ENCODE results near the gene TAX1BP1. TPM values are rescaled to one million over a fixed set of nuclear protein-coding genes. Genes with fewer than 3 reads are reported as not detected.
"Not testable (repeated sequence)": the region's sequence is repeated elsewhere in the genome, so short reads cannot be mapped to it uniquely, and the experiment has no call there.

Gene TAX1BP1
- total RNA-seq, 1 donor from 2014 or later: 87.6 TPM

DNA sequence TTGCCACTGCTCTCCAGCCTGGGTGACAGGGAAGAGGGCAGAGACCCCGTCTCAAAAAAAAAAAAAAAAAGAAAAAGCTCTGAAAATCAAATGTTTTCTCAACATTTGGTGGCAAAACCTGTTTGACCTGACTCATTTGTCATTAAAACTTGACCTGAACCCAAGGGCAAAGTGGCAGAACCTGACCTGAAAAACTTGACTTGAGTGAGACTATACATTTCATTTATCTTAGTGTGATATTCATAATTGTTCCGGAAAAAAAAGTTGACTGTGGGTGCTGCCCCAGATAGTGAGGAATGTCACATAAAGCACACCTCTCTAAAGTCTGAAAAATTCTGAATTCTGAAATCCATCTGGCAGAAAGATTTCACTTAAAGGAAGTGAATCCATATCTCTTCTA is 2.3 kb upstream of the TAX1BP1 start:
- H3K9me3 Mint-ChIP-seq: no peaks in the 10 kb centered on the region
- H3K27me3 Mint-ChIP-seq: no peaks in the 10 kb centered on the region
- H3K27ac Mint-ChIP-seq: peak overlapping the region; percentile 88
- peaks cover 8% of the 10 kb centered on the region for H3K36me3 Mint-ChIP-seq
- DNase-seq (ENCODE audit: extremely low spot score, unreplicated experiment): no peak
- TF ChIP-seq, protein P1, sequence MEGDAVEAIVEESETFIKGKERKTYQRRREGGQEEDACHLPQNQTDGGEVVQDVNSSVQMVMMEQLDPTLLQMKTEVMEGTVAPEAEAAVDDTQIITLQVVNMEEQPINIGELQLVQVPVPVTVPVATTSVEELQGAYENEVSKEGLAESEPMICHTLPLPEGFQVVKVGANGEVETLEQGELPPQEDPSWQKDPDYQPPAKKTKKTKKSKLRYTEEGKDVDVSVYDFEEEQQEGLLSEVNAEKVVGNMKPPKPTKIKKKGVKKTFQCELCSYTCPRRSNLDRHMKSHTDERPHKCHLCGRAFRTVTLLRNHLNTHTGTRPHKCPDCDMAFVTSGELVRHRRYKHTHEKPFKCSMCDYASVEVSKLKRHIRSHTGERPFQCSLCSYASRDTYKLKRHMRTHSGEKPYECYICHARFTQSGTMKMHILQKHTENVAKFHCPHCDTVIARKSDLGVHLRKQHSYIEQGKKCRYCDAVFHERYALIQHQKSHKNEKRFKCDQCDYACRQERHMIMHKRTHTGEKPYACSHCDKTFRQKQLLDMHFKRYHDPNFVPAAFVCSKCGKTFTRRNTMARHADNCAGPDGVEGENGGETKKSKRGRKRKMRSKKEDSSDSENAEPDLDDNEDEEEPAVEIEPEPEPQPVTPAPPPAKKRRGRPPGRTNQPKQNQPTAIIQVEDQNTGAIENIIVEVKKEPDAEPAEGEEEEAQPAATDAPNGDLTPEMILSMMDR (conservative IDR thresholded peaks at IDR 0.05): no peak
- peaks cover 33% of the 10 kb centered on the region for H3K4me1 Mint-ChIP-seq (ENCODE audit: unreplicated experiment)
- peak overlapping the region; percentile 57 for H3K4me3 Mint-ChIP-seq

DNA sequence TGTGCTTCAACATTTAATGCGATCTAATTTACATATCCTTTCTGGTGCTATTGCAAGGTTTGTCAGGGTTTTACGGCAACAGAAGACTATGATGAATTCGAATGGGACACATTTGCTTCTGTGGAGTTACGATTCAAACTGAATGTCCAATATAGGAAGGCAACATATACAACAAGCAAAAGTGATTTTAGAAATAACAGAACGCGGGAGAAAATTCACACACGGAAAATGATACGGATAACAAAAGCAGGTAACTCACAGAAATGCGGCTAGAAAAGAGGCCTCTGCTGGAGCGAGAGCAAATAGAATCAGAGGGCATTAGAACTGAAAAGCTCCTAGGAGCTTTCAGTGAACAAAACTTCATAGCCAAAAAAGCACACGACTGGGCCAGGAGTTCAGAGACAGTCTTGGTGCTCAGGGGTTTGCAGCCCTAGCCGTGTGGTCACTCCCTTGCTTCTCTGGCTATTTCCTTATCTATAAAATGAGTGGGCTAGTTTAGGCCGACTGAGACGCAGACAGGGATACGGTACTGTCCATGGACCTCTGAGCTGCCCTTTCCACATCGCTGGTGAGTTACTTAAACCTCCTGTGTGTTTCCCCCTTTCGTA is 557 bp upstream of the TAX1BP1 start:
- peaks cover 8% of the 10 kb centered on the region for H3K36me3 Mint-ChIP-seq
- H3K27ac Mint-ChIP-seq: peak overlapping the region; percentile 88
- H3K9me3 Mint-ChIP-seq: no peaks in the 10 kb centered on the region
- DNase-seq (ENCODE audit: extremely low spot score, unreplicated experiment): no peak
- peak overlapping the region; percentile 96 for H3K4me3 Mint-ChIP-seq
- TF ChIP-seq, protein P1 (conservative IDR thresholded peaks at IDR 0.05): no peak
- no peaks in the 10 kb centered on the region for H3K27me3 Mint-ChIP-seq
- H3K4me1 Mint-ChIP-seq (ENCODE audit: unreplicated experiment): peaks cover 36% of the 10 kb centered on the region

DNA sequence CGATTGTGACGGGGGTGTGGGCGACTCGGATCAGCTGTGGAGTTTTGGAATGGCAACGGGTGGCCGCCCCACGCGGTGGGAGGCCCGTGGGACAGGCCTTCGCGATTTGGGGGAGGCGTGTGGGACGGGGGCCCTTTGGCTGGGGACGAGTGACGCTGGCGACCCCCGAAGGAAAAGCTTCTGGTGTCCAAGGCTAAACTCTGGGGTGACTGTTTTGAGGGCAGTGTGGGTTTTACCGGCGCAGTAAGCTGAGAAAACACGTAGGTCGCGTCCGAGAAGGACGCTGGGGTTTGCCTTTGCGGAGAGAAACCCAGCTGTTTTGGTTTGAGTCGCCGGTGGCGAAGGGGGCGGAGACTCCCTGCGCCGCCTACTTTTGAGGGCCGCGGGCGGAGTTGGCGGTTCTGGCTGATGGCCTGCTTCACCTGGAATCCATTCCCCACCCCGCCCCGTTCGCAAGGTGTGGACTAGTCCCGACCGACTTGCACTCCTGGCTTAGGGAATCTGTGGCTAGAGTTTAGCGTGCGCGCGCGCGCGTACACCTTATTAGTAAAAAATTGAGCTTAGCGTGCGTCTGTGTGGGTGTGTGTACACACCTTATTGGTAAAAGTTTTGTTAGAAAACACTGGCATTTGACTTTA is 606 bp downstream of the TAX1BP1 start:
- peak; percentile 90 for DNase-seq (ENCODE audit: extremely low spot score, unreplicated experiment)
- TF ChIP-seq, protein P1 (conservative IDR thresholded peaks at IDR 0.05): no peak
- H3K4me1 Mint-ChIP-seq (ENCODE audit: unreplicated experiment): peaks cover 33% of the 10 kb centered on the region
- H3K27me3 Mint-ChIP-seq: no peaks in the 10 kb centered on the region
- H3K36me3 Mint-ChIP-seq: peaks cover 8% of the 10 kb centered on the region
- H3K4me3 Mint-ChIP-seq: peak overlapping the region; percentile 96
- peak overlapping the region; percentile 88 for H3K27ac Mint-ChIP-seq
- no peaks in the 10 kb centered on the region for H3K9me3 Mint-ChIP-seq

DNA sequence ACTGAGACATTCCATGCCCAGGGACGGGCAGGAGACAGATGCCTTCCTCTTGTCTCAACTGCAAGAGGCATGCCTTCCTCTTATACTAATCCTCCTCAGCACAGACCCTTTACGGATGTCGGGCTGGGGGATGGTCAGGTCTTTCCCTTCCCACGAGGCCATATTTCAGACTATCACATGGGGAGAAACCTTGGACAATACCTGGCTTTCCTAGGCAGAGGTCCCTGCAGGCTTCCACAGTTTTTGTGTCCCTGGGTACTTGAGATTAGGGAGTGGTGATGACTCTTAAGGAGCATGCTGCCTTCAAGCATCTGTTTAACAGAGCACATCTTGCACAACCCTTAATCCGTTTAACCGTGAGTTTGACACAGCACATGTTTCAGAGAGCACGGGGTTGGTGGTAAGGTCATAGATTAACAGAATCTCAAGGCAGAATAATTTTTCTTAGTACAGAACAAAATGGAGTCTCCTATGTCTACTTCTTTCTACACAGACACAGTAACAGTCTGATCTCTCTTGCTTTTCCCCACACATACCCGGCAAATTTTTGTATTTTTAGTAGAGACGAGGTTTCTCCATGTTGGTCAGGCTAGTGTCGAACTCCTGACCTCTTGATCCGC is 2.2 kb downstream of the TAX1BP1 start:
- not testable (repeated sequence) for H3K27me3 Mint-ChIP-seq; DNase-seq (ENCODE audit: extremely low spot score, unreplicated experiment); H3K36me3 Mint-ChIP-seq; H3K9me3 Mint-ChIP-seq
- peak overlapping the region; percentile 88 for H3K27ac Mint-ChIP-seq
- H3K4me1 Mint-ChIP-seq (ENCODE audit: unreplicated experiment): peaks cover 25% of the 10 kb centered on the region
- H3K4me3 Mint-ChIP-seq: peak overlapping the region; percentile 96

DNA sequence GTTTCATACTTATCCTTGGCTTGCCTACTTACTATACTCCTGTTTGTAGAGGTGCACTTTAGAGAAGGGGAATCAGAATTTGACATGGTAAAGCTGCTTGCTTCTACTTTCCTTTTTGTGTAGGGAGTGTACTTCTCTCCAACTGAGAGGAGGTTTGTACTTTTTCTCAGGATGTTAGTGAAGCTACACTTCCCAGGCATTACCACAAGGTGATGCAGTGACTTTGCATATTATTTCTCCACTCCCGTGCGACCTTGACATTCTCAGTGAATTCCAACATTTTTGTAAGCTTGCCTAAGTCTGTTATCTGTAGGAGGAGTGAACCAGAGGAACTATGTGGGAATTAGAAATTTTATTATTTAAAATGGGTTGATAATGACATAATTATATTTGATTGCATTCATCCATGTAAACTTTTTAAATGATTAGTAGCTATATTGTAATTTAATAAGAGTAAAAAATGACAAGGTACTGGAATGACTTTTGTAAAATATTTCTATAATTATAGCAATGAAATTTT is 5.2 kb downstream of the TAX1BP1 start:
- TF ChIP-seq, protein P1 (conservative IDR thresholded peaks at IDR 0.05): peak; percentile 76
- Mint-ChIP-seq H3K4me3 (peak overlapping the region; percentile 76), H3K36me3 (peaks cover 24% of the 10 kb centered on the region), H3K27ac (peak overlapping the region; percentile 79), H3K9me3 (no peaks in the 10 kb centered on the region), H3K4me1 (ENCODE audit: unreplicated experiment) (peaks cover 29% of the 10 kb centered on the region), H3K27me3 (no peaks in the 10 kb centered on the region)
- DNase-seq (ENCODE audit: extremely low spot score, unreplicated experiment): no peak

DNA sequence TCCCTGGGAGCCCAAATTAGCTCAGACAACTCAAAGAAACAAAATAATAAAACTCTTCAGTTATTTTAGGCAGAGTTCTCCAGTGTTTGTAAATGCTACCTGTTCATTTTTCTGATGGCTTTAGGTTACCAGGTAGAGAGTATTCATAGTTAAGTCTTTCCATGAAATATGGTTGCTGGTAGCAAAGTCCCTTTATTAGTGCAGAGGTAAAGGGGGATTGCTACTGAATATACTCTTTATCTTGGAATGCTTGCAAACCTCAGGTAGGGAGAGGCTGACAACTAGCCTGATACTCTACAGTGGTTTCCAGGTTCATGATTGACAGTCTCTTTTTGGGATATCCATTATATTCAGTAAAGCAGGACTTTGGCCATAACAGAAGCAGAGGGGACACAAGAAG is 6.5 kb downstream of the TAX1BP1 start:
- Mint-ChIP-seq H3K9me3 (no peaks in the 10 kb centered on the region), H3K4me3 (no peak overlapping the region), H3K4me1 (ENCODE audit: unreplicated experiment) (peaks cover 27% of the 10 kb centered on the region), H3K27ac (peak overlapping the region; percentile 72), H3K36me3 (peaks cover 22% of the 10 kb centered on the region), H3K27me3 (no peaks in the 10 kb centered on the region)
- no peak for DNase-seq (ENCODE audit: extremely low spot score, unreplicated experiment)
- TF ChIP-seq, protein P1 (conservative IDR thresholded peaks at IDR 0.05): no peak

Measured in type B pancreatic cell (in vitro differentiated cells).